WERI-Rb-1 (cell line): Measurements from ENCODE around the gene MYB.

Experiments used
- DNase-seq: peaks from one replicate; pipeline ENCODE4 v3.0.0-alpha.2; 2020
- H3K27ac ChIP-seq: fragments of 250-450 bp; sonication (Bioruptor Pico); 2 replicates; pipeline ENCODE4 v1.5.1; 2020; ENCODE audit warnings: mild to moderate bottlenecking, moderate library complexity
- H3K27me3 ChIP-seq: fragments of 250-450 bp; sonication (Bioruptor Pico); 2 replicates; pipeline ENCODE4 v1.5.1; 2021; ENCODE audit warnings: mild to moderate bottlenecking, low read depth, moderate library complexity; ENCODE audit not compliant: insufficient read depth, severe bottlenecking
- H3K36me3 ChIP-seq: fragments of 250-450 bp; sonication (Bioruptor Pico); 2 replicates; pipeline ENCODE4 v1.5.1; 2020; ENCODE audit warnings: mild to moderate bottlenecking, moderate library complexity
- H3K4me3 ChIP-seq: 2 replicates; pipeline ENCODE4 v1.5.1; 2011; ENCODE audit warnings: low read depth, mild to moderate bottlenecking, control low read depth, low read length
- H3K9me3 ChIP-seq: fragments of 250-450 bp; sonication (Bioruptor Pico); 2 replicates; pipeline ENCODE4 v1.5.1; 2021; ENCODE audit warnings: mild to moderate bottlenecking, moderate library complexity; ENCODE audit not compliant: severe bottlenecking
- TF ChIP-seq, protein P1 (sequence below): IDR thresholded peaks from 2 replicates; pipeline ENCODE4 v1.5.1; 2011; ENCODE audit warnings: low read depth, mild to moderate bottlenecking, control low read depth, inconsistent platforms, low read length

The MYB gene

DNA sequence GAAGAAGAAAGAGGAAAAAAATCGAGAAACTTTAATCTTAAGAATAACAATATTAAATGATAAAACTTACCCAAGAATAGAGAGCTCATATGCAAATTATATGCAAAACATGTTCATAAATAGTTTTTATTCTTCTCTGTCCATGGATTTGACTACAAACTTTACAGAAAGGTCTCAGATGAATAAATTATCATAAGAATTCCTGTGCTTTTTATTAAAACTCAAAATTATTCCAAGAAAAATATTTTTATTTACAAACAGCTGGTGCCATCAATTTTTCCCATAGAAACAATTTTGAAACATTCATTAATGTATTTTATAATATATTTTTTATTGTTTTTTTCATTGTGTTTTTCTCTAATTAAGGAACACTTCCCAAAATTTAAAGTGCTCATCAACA, 12.1 kb downstream of the MYB start:
- no peak for DNase-seq
- Histone ChIP-seq H3K27me3 (no peaks in the 10 kb centered on the region), H3K9me3 (no peaks in the 10 kb centered on the region), H3K27ac (no peak overlapping the region), H3K36me3 (peaks cover 68% of the 10 kb centered on the region), H3K4me3 (no peak overlapping the region)
- TF ChIP-seq, protein P1, sequence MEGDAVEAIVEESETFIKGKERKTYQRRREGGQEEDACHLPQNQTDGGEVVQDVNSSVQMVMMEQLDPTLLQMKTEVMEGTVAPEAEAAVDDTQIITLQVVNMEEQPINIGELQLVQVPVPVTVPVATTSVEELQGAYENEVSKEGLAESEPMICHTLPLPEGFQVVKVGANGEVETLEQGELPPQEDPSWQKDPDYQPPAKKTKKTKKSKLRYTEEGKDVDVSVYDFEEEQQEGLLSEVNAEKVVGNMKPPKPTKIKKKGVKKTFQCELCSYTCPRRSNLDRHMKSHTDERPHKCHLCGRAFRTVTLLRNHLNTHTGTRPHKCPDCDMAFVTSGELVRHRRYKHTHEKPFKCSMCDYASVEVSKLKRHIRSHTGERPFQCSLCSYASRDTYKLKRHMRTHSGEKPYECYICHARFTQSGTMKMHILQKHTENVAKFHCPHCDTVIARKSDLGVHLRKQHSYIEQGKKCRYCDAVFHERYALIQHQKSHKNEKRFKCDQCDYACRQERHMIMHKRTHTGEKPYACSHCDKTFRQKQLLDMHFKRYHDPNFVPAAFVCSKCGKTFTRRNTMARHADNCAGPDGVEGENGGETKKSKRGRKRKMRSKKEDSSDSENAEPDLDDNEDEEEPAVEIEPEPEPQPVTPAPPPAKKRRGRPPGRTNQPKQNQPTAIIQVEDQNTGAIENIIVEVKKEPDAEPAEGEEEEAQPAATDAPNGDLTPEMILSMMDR: no peak

DNA sequence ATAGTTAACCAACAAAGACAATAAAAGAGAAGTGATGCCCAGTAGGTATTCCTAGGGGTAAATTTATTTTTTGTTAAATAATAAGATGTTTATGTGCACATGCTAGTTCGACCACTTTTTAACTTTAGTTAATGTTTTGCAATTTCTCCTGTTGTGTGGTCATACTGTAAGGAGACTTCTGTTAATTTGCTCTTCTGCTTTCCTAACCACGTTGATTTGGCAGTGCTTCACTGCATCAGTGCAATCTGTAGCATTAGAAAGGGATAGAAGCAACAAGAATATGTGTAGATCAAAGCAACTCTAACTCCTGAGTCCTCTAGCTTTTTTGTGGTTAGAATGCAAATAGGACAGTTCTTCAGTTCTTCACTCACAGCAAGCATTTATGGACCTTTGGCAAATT, 13.9 kb downstream of the MYB start:
- TF ChIP-seq, protein P1: no peak
- H3K9me3 ChIP-seq: no peaks in the 10 kb centered on the region
- no peaks in the 10 kb centered on the region for H3K27me3 ChIP-seq
- H3K36me3 ChIP-seq: peaks cover 69% of the 10 kb centered on the region
- H3K27ac ChIP-seq: no peak overlapping the region
- DNase-seq: no peak
- no peak overlapping the region for H3K4me3 ChIP-seq

DNA sequence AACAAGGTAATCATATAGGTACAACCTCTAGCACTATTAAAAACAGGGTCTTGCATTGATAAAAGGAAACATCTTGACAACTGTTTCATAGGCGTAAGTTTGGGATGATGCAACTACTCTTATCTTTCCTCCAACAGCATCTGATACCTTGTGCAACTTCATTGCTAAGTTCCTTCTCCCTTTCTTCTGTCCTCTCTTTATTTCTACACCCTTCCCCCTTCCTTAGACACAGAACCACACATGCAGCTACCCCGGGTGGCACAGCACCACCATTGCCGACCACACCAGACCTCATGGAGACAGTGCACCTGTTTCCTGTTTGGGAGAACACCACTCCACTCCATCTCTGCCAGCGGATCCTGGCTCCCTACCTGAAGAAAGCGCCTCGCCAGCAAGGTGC, 14.4 kb downstream of the MYB start:
- H3K27ac ChIP-seq: no peak overlapping the region
- H3K9me3 ChIP-seq: no peaks in the 10 kb centered on the region
- TF ChIP-seq, protein P1: no peak
- no peak for DNase-seq
- no peak overlapping the region for H3K4me3 ChIP-seq
- peaks cover 69% of the 10 kb centered on the region for H3K36me3 ChIP-seq
- H3K27me3 ChIP-seq: no peaks in the 10 kb centered on the region

DNA sequence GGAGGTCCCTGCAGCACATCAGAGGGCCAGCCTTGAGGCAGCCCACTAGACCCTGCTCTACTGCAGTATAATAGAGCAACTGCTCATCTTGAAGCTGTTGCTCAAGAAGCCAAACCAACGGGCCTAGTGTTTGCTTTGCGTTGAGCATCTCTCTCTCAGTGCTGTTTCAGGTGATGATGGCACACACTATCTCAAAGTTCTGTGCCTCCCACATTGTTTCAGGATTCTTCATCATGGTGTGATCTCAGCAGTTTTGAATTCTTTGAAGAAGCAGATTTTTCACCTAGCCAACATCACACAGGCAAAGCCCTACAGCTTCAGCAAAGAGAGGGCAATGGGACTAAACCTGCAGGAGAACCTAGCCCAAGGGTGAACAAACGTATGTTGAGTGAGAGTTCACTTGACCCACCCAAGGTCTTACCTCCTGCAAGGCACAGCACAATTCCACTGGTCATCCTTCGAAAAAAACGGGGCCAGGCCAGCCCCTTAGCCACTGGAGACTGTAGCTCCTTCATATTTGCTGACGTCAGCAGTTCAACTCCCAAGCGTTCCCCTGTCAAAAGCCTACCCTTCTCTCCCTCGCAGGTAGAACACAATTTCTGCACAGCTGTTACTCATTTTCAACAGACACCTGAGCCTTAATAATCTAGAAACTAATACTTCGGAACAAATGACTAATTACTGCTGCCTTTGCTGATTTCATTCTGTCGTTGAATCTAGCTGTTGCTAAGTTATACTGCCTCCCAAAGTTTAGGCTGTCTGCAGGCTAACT, 15.8 kb downstream of the MYB start:
- peaks cover 68% of the 10 kb centered on the region for H3K36me3 ChIP-seq
- no peaks in the 10 kb centered on the region for H3K9me3 ChIP-seq
- no peak overlapping the region for H3K27ac ChIP-seq
- no peaks in the 10 kb centered on the region for H3K27me3 ChIP-seq
- TF ChIP-seq, protein P1: no peak
- no peak for DNase-seq
- H3K4me3 ChIP-seq: no peak overlapping the region

DNA sequence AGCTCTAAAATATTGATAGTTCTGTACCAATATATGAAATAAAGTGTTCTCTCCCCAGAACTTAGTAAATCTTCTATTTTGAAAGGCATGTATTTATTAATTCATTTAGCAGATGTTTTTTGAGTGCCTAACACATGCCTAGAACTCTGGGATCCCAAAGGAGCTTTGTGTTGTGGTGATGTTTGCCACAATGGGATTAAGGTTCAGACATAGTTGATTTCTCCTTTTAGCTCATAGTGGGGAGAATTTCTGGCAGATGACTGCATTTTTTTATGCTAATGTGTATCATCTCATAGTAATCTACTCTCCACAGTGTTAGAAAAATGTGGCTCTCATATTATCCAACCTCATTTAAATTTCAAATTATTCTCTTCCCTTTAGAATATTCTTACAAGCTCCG, 21.7 kb downstream of the MYB start:
- DNase-seq: no peak
- Histone ChIP-seq H3K27me3 (no peaks in the 10 kb centered on the region), H3K9me3 (no peaks in the 10 kb centered on the region), H3K27ac (no peak overlapping the region), H3K4me3 (no peak overlapping the region), H3K36me3 (peaks cover 55% of the 10 kb centered on the region)
- TF ChIP-seq, protein P1: no peak

DNA sequence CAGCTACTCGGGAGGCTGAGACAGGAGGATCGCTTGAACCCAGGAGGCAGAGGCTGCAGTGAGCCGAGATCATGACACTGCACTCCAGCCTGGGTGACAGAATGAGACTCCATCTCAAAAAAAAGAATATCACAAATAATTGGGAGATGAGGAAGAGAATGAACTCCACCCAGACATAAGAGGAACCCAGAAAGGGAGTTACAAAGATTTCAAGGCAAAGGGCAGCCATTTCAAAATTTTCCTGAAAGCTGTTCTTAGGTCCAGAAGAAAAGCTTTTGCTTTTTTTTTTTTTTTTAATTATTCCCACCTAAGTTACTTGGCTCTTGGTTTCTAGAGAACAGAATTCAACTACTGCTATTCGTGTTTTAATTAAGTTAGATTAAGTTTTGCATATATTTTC, 23.8 kb downstream of the MYB start:
- H3K27me3 ChIP-seq: no peaks in the 10 kb centered on the region
- H3K36me3 ChIP-seq: peaks cover 58% of the 10 kb centered on the region
- no peaks in the 10 kb centered on the region for H3K9me3 ChIP-seq
- no peak for DNase-seq
- H3K27ac ChIP-seq: no peak overlapping the region
- TF ChIP-seq, protein P1: no peak
- H3K4me3 ChIP-seq: no peak overlapping the region
